Measurements from ENCODE around the gene ZFP14.

Gene ZFP14

GRCh38 chr19:36378625-36379509, at the start of gene ZFP14:
TSS of gene ZFP14 (minus strand) at chr19:36379201. CDS start at chr19:36367892, 11,309 bp downstream.
- DNase-seq (ENCODE audit: low read depth, low spot score): peak; percentile 70

- DNase-seq (ENCODE audit: low read depth, low spot score): no peak
These were observed 44.9 kb upstream of the ZFP14 start for GRCh38 chr19:36423925-36424324.

GRCh38 chr19:36421749-36422481, 42.9 kb upstream of the ZFP14 start:
- DNase-seq (ENCODE audit: low read depth, low spot score): no peak

GRCh38 chr19:36420961-36421748, 42.2 kb upstream of the ZFP14 start:
- DNase-seq (ENCODE audit: low read depth, low spot score): peak; percentile 3

- DNase-seq (ENCODE audit: low read depth, low spot score): peak; percentile 44
These were observed 39.4 kb upstream of the ZFP14 start, which contains the start of gene ZFP82 for GRCh38 chr19:36418287-36419001. TSS of gene ZFP82 (minus strand) at chr19:36418644. CDS start at chr19:36409789, 8,855 bp downstream.

GRCh38 chr19:36417752-36418286, 38.8 kb upstream of the ZFP14 start:
- no peak for DNase-seq (ENCODE audit: low read depth, low spot score)

GRCh38 chr19:36409841-36410240, 30.8 kb upstream of the ZFP14 start:
- no peak for DNase-seq (ENCODE audit: low read depth, low spot score)

GRCh38 chr19:36408101-36408500, 29.1 kb upstream of the ZFP14 start:
- DNase-seq (ENCODE audit: low read depth, low spot score): no peak

GRCh38 chr19:36404498-36404897, 25.5 kb upstream of the ZFP14 start:
- DNase-seq (ENCODE audit: low read depth, low spot score): no peak

GRCh38 chr19:36401475-36401874, 22.5 kb upstream of the ZFP14 start:
- DNase-seq (ENCODE audit: low read depth, low spot score): no peak

- DNase-seq (ENCODE audit: low read depth, low spot score): no peak
These were observed 19.6 kb upstream of the ZFP14 start for GRCh38 chr19:36398571-36398970.

- DNase-seq (ENCODE audit: low read depth, low spot score): no peak
These were observed 14.1 kb upstream of the ZFP14 start for GRCh38 chr19:36392916-36393673.

GRCh38 chr19:36379510-36379819, 464 bp upstream of the ZFP14 start:
- DNase-seq (ENCODE audit: low read depth, low spot score): no peak

GRCh38 chr19:36377541-36378178, 1.3 kb downstream of the ZFP14 start:
- no peak for DNase-seq (ENCODE audit: low read depth, low spot score)

GRCh38 chr19:36373638-36374156, 5.3 kb downstream of the ZFP14 start:
- no peak for DNase-seq (ENCODE audit: low read depth, low spot score)

- DNase-seq (ENCODE audit: low read depth, low spot score): no peak
These were observed 7.1 kb downstream of the ZFP14 start for GRCh38 chr19:36371886-36372285.

GRCh38 chr19:36363845-36364244, 15.2 kb downstream of the ZFP14 start:
- no peak for DNase-seq (ENCODE audit: low read depth, low spot score)

GRCh38 chr19:36340786-36341372, 38.1 kb downstream of the ZFP14 start:
- no peak for DNase-seq (ENCODE audit: low read depth, low spot score)
